ENCODE results near the gene ELL2. TPM values are rescaled to one million over a fixed set of nuclear protein-coding genes. Genes with fewer than 3 reads are reported as not detected.

ELL2 gene
- total and polyA plus RNA-seq, 8 donors = 15.3 to 62.7 (median 24.3) TPM

- intact Hi-C loops (cut with DNase I) = no loop called here
- ATAC-seq = no peak
- Histone ChIP-seq H3K4me1 (peaks cover 6 to 42% of the 10 kb centered on the region in 2 donors), H3K9me3 (no peaks in the 10 kb centered on the region), H3K27me3 (no peaks in the 10 kb centered on the region), H3K27ac (no peak overlapping the region), H3K4me3 (no peak overlapping the region), H3K36me3 (no peaks in the 10 kb centered on the region)
- no peak for TF ChIP-seq CTCF (IDR thresholded peaks at IDR 0.05)
- no peak for DNase-seq
These were observed 9.7 kb downstream of the ELL2 start for GRCh38 chr5:95951916-95952315.

GRCh38 chr5:95949810-95950209 is 11.8 kb downstream of the ELL2 start:
- no peak for TF ChIP-seq CTCF (IDR thresholded peaks at IDR 0.05)
- Histone ChIP-seq H3K27me3 (no peaks in the 10 kb centered on the region), H3K27ac (no peak overlapping the region), H3K4me3 (no peak overlapping the region), H3K36me3 (no peaks in the 10 kb centered on the region), H3K9me3 (no peaks in the 10 kb centered on the region), H3K4me1 (peaks cover 0 to 32% of the 10 kb centered on the region in 2 donors)
- no peak for DNase-seq
- intact Hi-C loops (cut with DNase I) = no loop called here
- no peak for ATAC-seq

- Histone ChIP-seq H3K9me3 (no peaks in the 10 kb centered on the region), H3K36me3 (no peaks in the 10 kb centered on the region), H3K27me3 (no peaks in the 10 kb centered on the region), H3K4me1 (peaks cover 0 to 28% of the 10 kb centered on the region in 2 donors), H3K27ac (no peak overlapping the region), H3K4me3 (no peak overlapping the region)
- DNase-seq (no peak), ATAC-seq (peak; percentile 61)
- no peak for TF ChIP-seq CTCF (IDR thresholded peaks at IDR 0.05)
- intact Hi-C loops (cut with DNase I) = no loop called here
These were observed 13.0 kb downstream of the ELL2 start for GRCh38 chr5:95948631-95949030.

- DNase-seq = no peak
- TF ChIP-seq CTCF (IDR thresholded peaks at IDR 0.05) = no peak
- no peaks in the 10 kb centered on the region for H3K36me3 ChIP-seq
- intact Hi-C loops (cut with DNase I) = no loop called here
- no peaks in the 10 kb centered on the region for H3K27me3 ChIP-seq
- H3K9me3 ChIP-seq = no peaks in the 10 kb centered on the region
- no peak overlapping the region for H3K4me3 ChIP-seq
- H3K27ac ChIP-seq = no peak overlapping the region
- no peak for ATAC-seq
- peaks cover 2 to 29% of the 10 kb centered on the region in 2 donors for H3K4me1 ChIP-seq
These were observed 15.2 kb downstream of the ELL2 start for GRCh38 chr5:95946451-95946850.

GRCh38 chr5:95942968-95943367 is 18.7 kb downstream of the ELL2 start:
- ATAC-seq = no peak

More at GRCh38 chr5:95942968-95943367, 18.7 kb downstream of the ELL2 start:
- Histone ChIP-seq H3K36me3 (peaks cover 0 to 8% of the 10 kb centered on the region in 2 donors), H3K4me3 (no peak overlapping the region), H3K27ac (no peak overlapping the region), H3K27me3 (no peaks in the 10 kb centered on the region), H3K4me1 (peaks cover 3 to 23% of the 10 kb centered on the region in 2 donors), H3K9me3 (no peaks in the 10 kb centered on the region)
- no peak for DNase-seq
- no peak for TF ChIP-seq CTCF (IDR thresholded peaks at IDR 0.05)
- intact Hi-C loops (cut with DNase I) = no loop called here
